ENCODE measurements around the gene CNTNAP2. TPM values are rescaled to one million over a fixed set of nuclear protein-coding genes. Genes with fewer than 3 reads are reported as not detected.
"Not testable (repeated sequence)": the region's sequence is repeated elsewhere in the genome, so short reads cannot be mapped to it uniquely, and the experiment has no call there.

Gene CNTNAP2
- total RNA-seq, 2 donors from 2014 or later: not detected

- no peak for DNase-seq (ENCODE audit: low spot score)
- peaks cover 6% of the 10 kb centered on the region for H3K36me3 Mint-ChIP-seq
- H3K4me1 Mint-ChIP-seq (ENCODE audit: low read depth in 2 of 2): no peaks in the 10 kb centered on the region
- H3K27me3 Mint-ChIP-seq: no peaks in the 10 kb centered on the region
- no peak overlapping the region for H3K4me3 Mint-ChIP-seq
- H3K9me3 Mint-ChIP-seq: peaks cover 12% of the 10 kb centered on the region
- H3K27ac Mint-ChIP-seq: no peak overlapping the region
- ATAC-seq: no peak
These were observed 758.7 kb downstream of the CNTNAP2 start for GRCh38 chr7:146875237-146875785.

GRCh38 chr7:146875981-146876380 is 759.4 kb downstream of the CNTNAP2 start:
- no peak overlapping the region for H3K4me3 Mint-ChIP-seq
- peaks cover 6% of the 10 kb centered on the region for H3K36me3 Mint-ChIP-seq
- ATAC-seq: no peak
- H3K27me3 Mint-ChIP-seq: no peaks in the 10 kb centered on the region
- H3K27ac Mint-ChIP-seq: no peak overlapping the region
- no peak for DNase-seq (ENCODE audit: low spot score)
- H3K9me3 Mint-ChIP-seq: peaks cover 12% of the 10 kb centered on the region
- no peaks in the 10 kb centered on the region for H3K4me1 Mint-ChIP-seq (ENCODE audit: low read depth in 2 of 2)

- H3K9me3 Mint-ChIP-seq: peaks cover 12% of the 10 kb centered on the region
- H3K36me3 Mint-ChIP-seq: peaks cover 6% of the 10 kb centered on the region
These were observed 759.8 kb downstream of the CNTNAP2 start for GRCh38 chr7:146876411-146876810.

GRCh38 chr7:146878901-146879300 is 762.3 kb downstream of the CNTNAP2 start:
- Mint-ChIP-seq H3K36me3 (peaks cover 11% of the 10 kb centered on the region), H3K9me3 (peaks cover 12% of the 10 kb centered on the region), H3K4me1 (ENCODE audit: low read depth in 2 of 2) (no peaks in the 10 kb centered on the region), H3K27ac (no peak overlapping the region), H3K4me3 (no peak overlapping the region), H3K27me3 (no peaks in the 10 kb centered on the region)
- ATAC-seq: no peak
- no peak for DNase-seq (ENCODE audit: low spot score)

More at GRCh38 chr7:146876411-146876810, 759.8 kb downstream of the CNTNAP2 start:
- Mint-ChIP-seq H3K4me1 (ENCODE audit: low read depth in 2 of 2) (no peaks in the 10 kb centered on the region), H3K27me3 (no peaks in the 10 kb centered on the region), H3K4me3 (no peak overlapping the region), H3K27ac (no peak overlapping the region)
- ATAC-seq: no peak
- no peak for DNase-seq (ENCODE audit: low spot score)

- no peak for ATAC-seq
- DNase-seq (ENCODE audit: low spot score): no peak
- H3K4me1 Mint-ChIP-seq (ENCODE audit: low read depth in 2 of 2): no peaks in the 10 kb centered on the region
- H3K9me3 Mint-ChIP-seq: peaks cover 10% of the 10 kb centered on the region
- no peak overlapping the region for H3K4me3 Mint-ChIP-seq
- H3K36me3 Mint-ChIP-seq: peaks cover 10% of the 10 kb centered on the region
- no peaks in the 10 kb centered on the region for H3K27me3 Mint-ChIP-seq
- H3K27ac Mint-ChIP-seq: no peak overlapping the region
These were observed 768.6 kb downstream of the CNTNAP2 start for GRCh38 chr7:146885231-146885630.

GRCh38 chr7:146889806-146890555 is 773.4 kb downstream of the CNTNAP2 start:
- H3K9me3 Mint-ChIP-seq: peaks cover 8% of the 10 kb centered on the region
- H3K4me3 Mint-ChIP-seq: no peak overlapping the region
- no peaks in the 10 kb centered on the region for H3K4me1 Mint-ChIP-seq (ENCODE audit: low read depth in 2 of 2)

GRCh38 chr7:146892151-146892550 is 775.5 kb downstream of the CNTNAP2 start:
- Mint-ChIP-seq H3K9me3 (peaks cover 12% of the 10 kb centered on the region), H3K36me3 (peaks cover 2% of the 10 kb centered on the region), H3K4me3 (no peak overlapping the region), H3K27ac (no peak overlapping the region), H3K4me1 (ENCODE audit: low read depth in 2 of 2) (no peaks in the 10 kb centered on the region), H3K27me3 (no peaks in the 10 kb centered on the region)
- DNase-seq (ENCODE audit: low spot score) (no peak), ATAC-seq (no peak)

More at GRCh38 chr7:146889806-146890555, 773.4 kb downstream of the CNTNAP2 start:
- H3K36me3 Mint-ChIP-seq: no peaks in the 10 kb centered on the region
- ATAC-seq: no peak
- H3K27me3 Mint-ChIP-seq: no peaks in the 10 kb centered on the region
- no peak for DNase-seq (ENCODE audit: low spot score)
- no peak overlapping the region for H3K27ac Mint-ChIP-seq

GRCh38 chr7:146894927-146895326 is 778.3 kb downstream of the CNTNAP2 start:
- no peaks in the 10 kb centered on the region for H3K27me3 Mint-ChIP-seq
- DNase-seq (ENCODE audit: low spot score) (no peak), ATAC-seq (no peak)
- no peak overlapping the region for H3K4me3 Mint-ChIP-seq
- peaks cover 21% of the 10 kb centered on the region for H3K9me3 Mint-ChIP-seq
- H3K27ac Mint-ChIP-seq: no peak overlapping the region
- peaks cover 14% of the 10 kb centered on the region for H3K36me3 Mint-ChIP-seq
- H3K4me1 Mint-ChIP-seq (ENCODE audit: low read depth in 2 of 2): no peaks in the 10 kb centered on the region

GRCh38 chr7:146902266-146902665 is 785.7 kb downstream of the CNTNAP2 start:
- Mint-ChIP-seq H3K36me3 (peaks cover 11% of the 10 kb centered on the region), H3K4me3 (no peak overlapping the region), H3K27ac (no peak overlapping the region), H3K9me3 (peaks cover 27% of the 10 kb centered on the region), H3K4me1 (ENCODE audit: low read depth in 2 of 2) (no peaks in the 10 kb centered on the region), H3K27me3 (no peaks in the 10 kb centered on the region)
- no peak for DNase-seq (ENCODE audit: low spot score)
- no peak for ATAC-seq

GRCh38 chr7:146902728-146903127 is 786.1 kb downstream of the CNTNAP2 start:
- ATAC-seq (no peak), DNase-seq (ENCODE audit: low spot score) (no peak)
- no peaks in the 10 kb centered on the region for H3K27me3 Mint-ChIP-seq
- no peak overlapping the region for H3K4me3 Mint-ChIP-seq
- no peaks in the 10 kb centered on the region for H3K4me1 Mint-ChIP-seq (ENCODE audit: low read depth in 2 of 2)
- peaks cover 27% of the 10 kb centered on the region for H3K9me3 Mint-ChIP-seq
- H3K36me3 Mint-ChIP-seq: peaks cover 10% of the 10 kb centered on the region
- no peak overlapping the region for H3K27ac Mint-ChIP-seq

- H3K27me3 Mint-ChIP-seq; ATAC-seq; H3K36me3 Mint-ChIP-seq; H3K4me3 Mint-ChIP-seq; H3K27ac Mint-ChIP-seq; DNase-seq (ENCODE audit: low spot score); H3K4me1 Mint-ChIP-seq (ENCODE audit: low read depth in 2 of 2): not testable (repeated sequence)
- peaks cover 12% of the 10 kb centered on the region for H3K9me3 Mint-ChIP-seq
These were observed 789.1 kb downstream of the CNTNAP2 start for GRCh38 chr7:146905746-146906145.

- H3K4me3 Mint-ChIP-seq: no peak overlapping the region
- peaks cover 12% of the 10 kb centered on the region for H3K36me3 Mint-ChIP-seq
- H3K27ac Mint-ChIP-seq: no peak overlapping the region
- H3K9me3 Mint-ChIP-seq: peaks cover 12% of the 10 kb centered on the region
- ATAC-seq (no peak), DNase-seq (ENCODE audit: low spot score) (no peak)
- no peaks in the 10 kb centered on the region for H3K4me1 Mint-ChIP-seq (ENCODE audit: low read depth in 2 of 2)
- H3K27me3 Mint-ChIP-seq: no peaks in the 10 kb centered on the region
These were observed 806.2 kb downstream of the CNTNAP2 start for GRCh38 chr7:146922782-146923181.

- DNase-seq (ENCODE audit: low spot score) (no peak), ATAC-seq (no peak)
- Mint-ChIP-seq H3K4me3 (no peak overlapping the region), H3K36me3 (peaks cover 6% of the 10 kb centered on the region), H3K4me1 (ENCODE audit: low read depth in 2 of 2) (no peaks in the 10 kb centered on the region), H3K27me3 (no peaks in the 10 kb centered on the region), H3K9me3 (no peaks in the 10 kb centered on the region), H3K27ac (no peak overlapping the region)
These were observed 810.2 kb downstream of the CNTNAP2 start for GRCh38 chr7:146926841-146927240.

- peaks cover 5% of the 10 kb centered on the region for H3K9me3 Mint-ChIP-seq
- H3K36me3 Mint-ChIP-seq: no peaks in the 10 kb centered on the region
- H3K27ac Mint-ChIP-seq: no peak overlapping the region
- ATAC-seq (no peak), DNase-seq (ENCODE audit: low spot score) (no peak)
- no peaks in the 10 kb centered on the region for H3K27me3 Mint-ChIP-seq
- no peak overlapping the region for H3K4me3 Mint-ChIP-seq
- no peaks in the 10 kb centered on the region for H3K4me1 Mint-ChIP-seq (ENCODE audit: low read depth in 2 of 2)
These were observed 821.2 kb downstream of the CNTNAP2 start for GRCh38 chr7:146937836-146938235.
